Measurements from ENCODE around the gene C1orf216. TPM values are rescaled to one million over a fixed set of nuclear protein-coding genes. Genes with fewer than 3 reads are reported as not detected.

Gene C1orf216
- total and polyA plus RNA-seq, 2 of the 4 experiments (the other 2 are of a cell fraction), result 13.4 to 16.7 TPM

DNA sequence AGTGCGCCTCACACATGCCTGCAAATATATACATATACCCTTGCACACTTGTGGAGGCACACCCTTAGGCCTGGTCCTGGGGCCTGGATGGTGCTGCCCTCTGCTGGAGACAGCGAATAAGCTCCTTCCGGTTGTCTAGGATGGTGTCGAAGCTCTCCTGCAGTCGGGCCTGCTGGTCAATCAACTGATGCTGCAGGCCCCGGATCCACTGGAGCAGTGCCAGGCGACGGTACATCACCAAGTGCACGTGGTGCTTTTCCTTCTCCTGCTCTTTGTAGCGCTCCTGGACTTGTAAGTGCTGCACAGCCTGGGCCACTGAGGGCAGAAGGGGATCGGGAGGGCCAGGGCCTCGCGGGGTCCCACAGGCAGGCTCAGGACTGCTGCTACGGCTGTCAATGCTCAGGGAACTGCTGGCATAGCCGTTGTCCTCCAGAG, 3.1 kb downstream of the C1orf216 start:
- no peak overlapping the region for H4K5ac ChIP-seq (ENCODE audit: low read depth, low read length)
- dilution Hi-C loops (cut with HindIII; ENCODE audit: low sequenced_read_pairs, unreplicated experiment) (no loop called here), intact Hi-C loops (cut with micrococcal nuclease) (loop anchor here (1.0 to 5.0 kb wide), 2 partner anchors 73 to 146 kb away; partner anchors contain the start of gene PSMB2), in situ Hi-C loops (cut with MboI; ENCODE audit: low sequenced_read_pairs) (loop anchor here (5.0 kb wide), 2 partner anchors 73 to 263 kb away; partner anchors contain the start of gene PSMB2)
- peak overlapping the region; percentile 42 for H2AK9ac ChIP-seq (replicated peaks; ENCODE audit: low read depth, low read length, poor library complexity)
- H2BK5ac ChIP-seq (ENCODE audit: low read depth, low read length, poor library complexity, severe bottlenecking), result no peak overlapping the region
- peak; percentile 30 for ATAC-seq (ENCODE audit: low read depth)
- H2BK20ac ChIP-seq (ENCODE audit: low read depth, low read length), result no peak overlapping the region
- H3K56ac ChIP-seq (ENCODE audit: extremely low read depth, insufficient read depth, low read length), result no peak overlapping the region
- peak overlapping the region; percentile 63 for H3K4me2 ChIP-seq (ENCODE audit: low read depth, low read length)
- H2BK15ac ChIP-seq (ENCODE audit: low read depth, low read length), result no peak overlapping the region
- peaks cover 19 to 62% of the 10 kb centered on the region in 2 experiments for H3K79me1 ChIP-seq (ENCODE audit: low read depth in 1 of 2, low read length in 2 of 2)
- H3K9ac ChIP-seq (ENCODE audit: low read depth, low read length), result no peak overlapping the region
- H3K4me1 ChIP-seq (ENCODE audit: control insufficient read depth, insufficient read depth, low read length), result peaks cover 9% of the 10 kb centered on the region
- 36% methylated on average over 14 of the region's 15 CpGs; no CpG with 5 or more reads in 1 of the 2 experiments for WGBS, 2 experiments (ENCODE audit: extremely low coverage in 2 of 2, insufficient read length in 1 of 2)
- no peak overlapping the region for H3K23ac ChIP-seq (ENCODE audit: low read depth, low read length)
- H4K8ac ChIP-seq (ENCODE audit: low read depth in 2 of 2, low read length in 2 of 2), result peak overlapping the region in 1 of 2 experiments; percentile 27; a peak in 1 of 4 replicates
- peak; percentile 69 for DNase-seq
- H2AK5ac ChIP-seq (ENCODE audit: low read depth, low read length), result no peak overlapping the region; the same call in 1 of the 2 replicates
- no TSS peak for BruUV-seq (replicated peaks)
- peak overlapping the region; percentile 16 for H2AFZ ChIP-seq (replicated peaks; ENCODE audit: low read length, poor library complexity)
- TF ChIP-seq, protein P1, sequence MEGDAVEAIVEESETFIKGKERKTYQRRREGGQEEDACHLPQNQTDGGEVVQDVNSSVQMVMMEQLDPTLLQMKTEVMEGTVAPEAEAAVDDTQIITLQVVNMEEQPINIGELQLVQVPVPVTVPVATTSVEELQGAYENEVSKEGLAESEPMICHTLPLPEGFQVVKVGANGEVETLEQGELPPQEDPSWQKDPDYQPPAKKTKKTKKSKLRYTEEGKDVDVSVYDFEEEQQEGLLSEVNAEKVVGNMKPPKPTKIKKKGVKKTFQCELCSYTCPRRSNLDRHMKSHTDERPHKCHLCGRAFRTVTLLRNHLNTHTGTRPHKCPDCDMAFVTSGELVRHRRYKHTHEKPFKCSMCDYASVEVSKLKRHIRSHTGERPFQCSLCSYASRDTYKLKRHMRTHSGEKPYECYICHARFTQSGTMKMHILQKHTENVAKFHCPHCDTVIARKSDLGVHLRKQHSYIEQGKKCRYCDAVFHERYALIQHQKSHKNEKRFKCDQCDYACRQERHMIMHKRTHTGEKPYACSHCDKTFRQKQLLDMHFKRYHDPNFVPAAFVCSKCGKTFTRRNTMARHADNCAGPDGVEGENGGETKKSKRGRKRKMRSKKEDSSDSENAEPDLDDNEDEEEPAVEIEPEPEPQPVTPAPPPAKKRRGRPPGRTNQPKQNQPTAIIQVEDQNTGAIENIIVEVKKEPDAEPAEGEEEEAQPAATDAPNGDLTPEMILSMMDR (conservative IDR thresholded peaks at IDR 0.05; ENCODE audit: low read depth, low read length), result peak; percentile 75
- peak; percentile 71 for TF ChIP-seq RAD21 (IDR thresholded peaks at IDR 0.05; ENCODE audit: low read length)
- TF ChIP-seq RCOR1 (IDR thresholded peaks at IDR 0.05; ENCODE audit: insufficient replicate concordance, low read length), result no peak
- peak; percentile 62 for TF ChIP-seq SMC3 (IDR thresholded peaks at IDR 0.05; ENCODE audit: low read depth, low read length)
- H3K4me3 ChIP-seq (ENCODE audit: insufficient read depth, low read depth, low read length), result no peak overlapping the region
- H3K18ac ChIP-seq (ENCODE audit: low read depth, low read length), result no peak overlapping the region
- peaks cover 34% of the 10 kb centered on the region for H4K20me1 ChIP-seq (ENCODE audit: insufficient read depth, low read length)
- POLR2A ChIA-PET (ENCODE audit: unreplicated experiment), result interaction anchor here (1.2 kb wide), 1 partner anchor 146 kb away, joined by 3 read pairs; no protein-coding TSS in a partner anchor
- no peak overlapping the region for H3K27ac ChIP-seq (ENCODE audit: insufficient read depth, low read length)
- H3K27me3 ChIP-seq (ENCODE audit: control insufficient read depth, insufficient read depth, low read length), result no peaks in the 10 kb centered on the region
- peaks cover 14% of the 10 kb centered on the region for H3K36me3 ChIP-seq (ENCODE audit: control insufficient read depth, insufficient read depth, low read length)
- no peaks in the 10 kb centered on the region for H3K9me3 ChIP-seq (ENCODE audit: control insufficient read depth, insufficient read depth, low read length)
- H3K14ac ChIP-seq (replicated peaks; ENCODE audit: low read depth, low read length), result no peak overlapping the region
- CTCF ChIA-PET, result interaction anchor here (0.5 to 2.4 kb wide), 13 partner anchors 10 to 265 kb away, joined by 3 to 17 read pairs (median 4); no protein-coding TSS in a partner anchor
- no peak overlapping the region for H4K91ac ChIP-seq (ENCODE audit: insufficient read depth, low read depth, low read length)
- no peak overlapping the region for H2BK120ac ChIP-seq (ENCODE audit: low read depth, low read length)
- H3K4ac ChIP-seq (ENCODE audit: low read depth, low read length), result no peak overlapping the region
- H3K9me1 ChIP-seq (ENCODE audit: insufficient read depth, low read length), result 0 out of 2 replicates have a peak, but pooled peaks cover 14% of the 10 kb centered on the region
